Nephron progenitor cell (in vitro differentiated cells): ENCODE data around the gene ID3.

Source experiments
- DNase-seq: peaks from one replicate; pipeline ENCODE4 v3.0.0; 2021
- H3K27ac Mint-ChIP-seq: 2 replicates; pipeline ENCODE4 v1.8.0; 2021; ENCODE audit warnings: mild to moderate bottlenecking, moderate library complexity, mixed read lengths
- H3K27me3 Mint-ChIP-seq: 2 replicates; pipeline ENCODE4 v1.8.0; 2021; ENCODE audit warnings: mild to moderate bottlenecking, low read depth, mixed read lengths; ENCODE audit not compliant: poor library complexity
- H3K36me3 Mint-ChIP-seq: 2 replicates; pipeline ENCODE4 v1.8.0; 2021; ENCODE audit warnings: low read depth, mixed read lengths
- H3K4me1 Mint-ChIP-seq: 2 replicates; pipeline ENCODE4 v1.8.0; 2021; ENCODE audit warnings: mixed read lengths
- H3K4me3 Mint-ChIP-seq: 2 replicates; pipeline ENCODE4 v1.8.0; 2021; ENCODE audit warnings: mild to moderate bottlenecking, moderate library complexity, mixed read lengths
- H3K9me3 Mint-ChIP-seq: 2 replicates; pipeline ENCODE4 v1.8.0; 2021; ENCODE audit warnings: mild to moderate bottlenecking, moderate library complexity, mixed read lengths
- CTCF ChIP-seq: fragments of 200-600 bp; sonication (generic); IDR thresholded peaks from 2 replicates; pipeline ENCODE4 v1.5.0; 2021; ENCODE audit warnings: antibody characterized with exemption

Gene ID3

DNA sequence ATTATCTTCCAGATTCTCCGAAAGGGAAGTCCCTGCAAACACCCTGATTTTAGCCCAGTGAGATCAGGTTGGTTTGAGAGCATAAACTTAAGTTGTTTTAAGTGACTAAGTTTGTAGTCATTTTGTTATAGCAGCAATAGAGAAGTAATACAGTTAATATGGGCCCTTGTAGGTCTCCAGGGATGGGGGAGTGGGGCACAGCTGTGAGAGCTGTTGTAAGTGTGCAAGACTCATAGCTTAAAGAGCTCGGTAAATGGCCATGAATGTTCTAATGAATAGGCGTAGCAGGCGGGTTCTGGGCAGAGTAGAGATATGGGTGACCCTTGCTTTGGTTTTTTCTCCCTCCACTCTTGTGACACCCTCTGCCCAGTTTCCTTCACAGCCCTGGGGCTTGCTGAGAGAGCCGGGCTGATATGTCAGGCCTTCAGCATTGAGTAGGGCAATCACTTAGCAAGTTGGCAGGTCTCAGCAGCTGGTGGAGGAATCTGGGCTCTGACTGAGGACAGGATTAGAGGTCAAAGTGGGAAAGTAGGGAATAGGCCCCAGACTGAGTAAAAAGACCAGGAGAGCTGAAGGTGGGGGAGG is 16.0 kb upstream of the ID3 start:
- no peak for DNase-seq
- peaks cover 67% of the 10 kb centered on the region for H3K4me1 Mint-ChIP-seq
- H3K27ac Mint-ChIP-seq = no peak overlapping the region
- peaks cover 7% of the 10 kb centered on the region for H3K27me3 Mint-ChIP-seq
- H3K4me3 Mint-ChIP-seq = no peak overlapping the region
- H3K36me3 Mint-ChIP-seq = peaks cover 6% of the 10 kb centered on the region
- TF ChIP-seq CTCF = no peak
- peaks cover 9% of the 10 kb centered on the region for H3K9me3 Mint-ChIP-seq

DNA sequence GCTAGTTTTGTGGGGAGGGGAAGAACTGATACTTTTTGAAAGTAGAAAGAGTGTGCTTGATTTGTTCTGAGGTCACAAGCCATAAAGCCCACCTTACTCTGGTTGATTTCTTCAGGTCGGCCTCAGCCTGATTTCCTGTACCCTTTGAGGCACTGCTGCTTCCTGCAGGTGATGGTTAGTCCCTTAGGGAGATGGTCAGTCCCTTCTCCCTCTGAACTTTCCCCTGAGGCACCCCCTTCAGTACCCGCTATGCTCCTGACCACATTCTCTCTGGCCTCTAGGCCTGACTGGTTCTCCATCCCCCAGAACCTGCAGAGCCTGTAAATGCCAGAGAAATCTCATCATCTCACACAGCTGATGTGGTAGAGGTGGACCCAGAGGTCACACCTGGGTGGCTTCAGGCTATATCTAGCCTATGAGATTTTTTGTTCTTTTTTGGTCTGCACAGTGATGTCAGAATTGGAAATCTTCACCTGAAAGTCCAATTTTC is 15.0 kb upstream of the ID3 start:
- no peak overlapping the region for H3K4me3 Mint-ChIP-seq
- peaks cover 6% of the 10 kb centered on the region for H3K36me3 Mint-ChIP-seq
- DNase-seq = no peak
- peaks cover 9% of the 10 kb centered on the region for H3K9me3 Mint-ChIP-seq
- TF ChIP-seq CTCF = no peak
- H3K27me3 Mint-ChIP-seq = peaks cover 3% of the 10 kb centered on the region
- H3K27ac Mint-ChIP-seq = no peak overlapping the region
- H3K4me1 Mint-ChIP-seq = peaks cover 70% of the 10 kb centered on the region

DNA sequence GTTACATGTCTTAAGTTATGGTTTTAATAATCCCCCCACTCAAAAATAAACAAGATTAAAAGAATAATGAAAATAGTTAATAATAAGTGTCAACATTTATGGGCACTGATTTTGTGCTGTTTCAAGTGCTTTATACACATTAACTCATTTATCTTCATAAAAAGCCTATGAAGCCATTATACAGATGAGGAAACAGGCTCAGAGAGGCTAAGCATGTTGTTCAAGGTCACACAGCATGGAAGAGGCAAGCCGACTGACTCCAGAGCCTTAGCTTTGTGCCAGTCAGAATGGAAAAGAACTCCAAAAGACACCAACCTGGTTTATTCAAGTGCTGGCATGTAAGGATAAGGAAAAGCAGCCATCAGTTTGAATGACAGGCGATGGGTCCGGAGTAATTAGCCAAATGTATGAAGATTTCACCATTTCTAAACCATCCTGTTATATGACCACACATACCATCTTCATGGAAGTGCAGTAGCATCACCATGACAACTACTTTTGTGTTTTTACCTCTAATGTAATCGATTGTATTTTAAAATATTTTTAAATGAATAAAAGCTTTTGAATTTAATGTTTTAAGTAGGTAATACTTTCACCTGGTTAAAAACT is 14.4 kb upstream of the ID3 start:
- peaks cover 9% of the 10 kb centered on the region for H3K9me3 Mint-ChIP-seq
- H3K27ac Mint-ChIP-seq = no peak overlapping the region
- TF ChIP-seq CTCF = no peak
- H3K4me1 Mint-ChIP-seq = peaks cover 72% of the 10 kb centered on the region
- peaks cover 3% of the 10 kb centered on the region for H3K27me3 Mint-ChIP-seq
- H3K36me3 Mint-ChIP-seq = peaks cover 6% of the 10 kb centered on the region
- no peak overlapping the region for H3K4me3 Mint-ChIP-seq
- DNase-seq = no peak

DNA sequence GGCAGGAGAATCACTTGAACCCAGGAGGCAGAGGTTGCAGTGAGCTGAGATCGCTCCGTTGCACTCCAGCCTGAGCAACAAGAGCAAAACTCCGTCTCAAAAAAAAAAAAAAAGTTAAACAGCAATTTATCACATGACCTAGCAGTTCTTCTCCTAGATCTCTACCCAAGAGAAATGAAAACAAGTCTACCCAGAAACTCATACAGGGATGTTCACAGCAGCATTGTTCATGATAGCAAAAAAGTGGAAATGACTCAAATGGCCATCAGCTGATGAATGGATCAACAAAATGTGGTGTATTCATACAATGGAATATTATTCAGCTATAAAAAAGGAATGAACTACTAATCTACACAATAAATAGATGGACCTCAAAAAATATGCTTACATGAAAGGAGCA is 12.2 kb upstream of the ID3 start:
- peaks cover 9% of the 10 kb centered on the region for H3K9me3 Mint-ChIP-seq
- no peak overlapping the region for H3K4me3 Mint-ChIP-seq
- H3K27me3 Mint-ChIP-seq = peaks cover 3% of the 10 kb centered on the region
- TF ChIP-seq CTCF = no peak
- no peak overlapping the region for H3K27ac Mint-ChIP-seq
- H3K4me1 Mint-ChIP-seq = peaks cover 69% of the 10 kb centered on the region
- H3K36me3 Mint-ChIP-seq = peaks cover 6% of the 10 kb centered on the region
- DNase-seq = no peak

DNA sequence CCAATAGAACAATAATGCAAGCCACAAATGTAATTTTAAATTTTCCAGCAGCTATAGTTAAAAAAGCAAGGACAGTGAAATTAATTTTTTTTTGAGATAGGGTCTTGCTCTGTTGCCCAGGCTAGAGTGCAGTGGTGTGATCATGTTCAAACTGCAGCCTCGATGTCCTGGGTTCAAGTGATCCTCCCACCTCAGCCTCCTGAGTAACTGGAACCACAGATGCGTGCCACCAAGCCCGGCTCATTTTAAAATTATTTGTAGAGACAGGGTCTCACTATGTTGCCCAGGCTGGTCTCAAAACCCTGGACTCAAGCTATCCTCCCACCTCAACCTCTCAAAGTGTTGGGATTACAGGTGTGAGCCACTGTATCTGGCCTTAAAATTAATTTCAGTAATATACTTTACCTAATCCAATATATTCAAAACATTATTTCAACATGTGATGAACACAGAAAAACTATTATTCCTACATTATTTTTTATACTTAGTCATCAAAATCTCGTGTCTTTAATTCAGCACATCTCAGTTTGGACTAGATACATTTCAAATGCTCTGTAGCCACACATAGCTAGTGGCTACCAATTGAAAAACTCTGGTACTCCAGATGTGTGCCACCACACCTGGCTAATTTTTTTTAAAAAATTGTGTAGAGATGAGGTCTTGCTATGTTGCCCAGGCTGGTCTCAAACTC is 10.8 kb upstream of the ID3 start:
- Mint-ChIP-seq H3K4me1 (peaks cover 69% of the 10 kb centered on the region), H3K27me3 (peaks cover 3% of the 10 kb centered on the region), H3K27ac (peak overlapping the region; percentile 99), H3K9me3 (peaks cover 7% of the 10 kb centered on the region), H3K4me3 (no peak overlapping the region), H3K36me3 (peaks cover 6% of the 10 kb centered on the region)
- no peak for TF ChIP-seq CTCF
- no peak for DNase-seq
